HCT116 (cell line): ENCODE measurements around the gene CDON.

ENCODE experiments used
- EZH2 ChIP-seq: fragments of 200-600 bp; sonication (generic); IDR thresholded peaks from 2 replicates; pipeline ENCODE4 v1.6.1; 2017; ENCODE audit warnings: antibody characterized with exemption, mixed run types
- EZH2phosphoT487 ChIP-seq: fragments of 200-600 bp; IDR thresholded peaks from 2 replicates; pipeline ENCODE4 v1.6.1; 2018; ENCODE audit warnings: antibody characterized with exemption, borderline replicate concordance
- POLR2A ChIP-seq: IDR thresholded peaks from 2 replicates; pipeline ENCODE4 v1.7.0; 2011; ENCODE audit warnings: borderline replicate concordance; ENCODE audit not compliant: insufficient read depth, insufficient read length; ENCODE audit errors: extremely low read depth
- POLR2AphosphoS5 ChIP-seq: IDR thresholded peaks from 2 replicates; pipeline ENCODE4 v1.6.1; 2011; ENCODE audit warnings: mild to moderate bottlenecking, low read depth, low read length, moderate library complexity
- ZFX ChIP-seq: fragments of 450-650 bp; IDR thresholded peaks from 2 replicates; pipeline ENCODE4 v1.6.1; 2017
- TF ChIP-seq, protein P1 (sequence below), 3 experiments: fragments of 200-600 bp in 1 of 3; sonication (generic) in 1 of 3; IDR thresholded peaks in 2 of 3; conservative IDR thresholded peaks in 1 of 3; 2 replicates each; pipeline ENCODE4 v1.5.1; 2012 to 2017; ENCODE audit warnings: low read depth in 2 of 3, low read length in 2 of 3, antibody characterized with exemption in 1 of 3, borderline replicate concordance in 1 of 3, control low read depth in 1 of 3, mild to moderate bottlenecking in 1 of 3, mixed read lengths in 1 of 3, mixed run types in 1 of 3, moderate library complexity in 1 of 3; ENCODE audit not compliant: insufficient read depth in 1 of 3
- TF ChIP-seq, protein P2 (sequence below): IDR thresholded peaks from 2 replicates; pipeline ENCODE4 v1.6.1; 2012
- TF ChIP-seq, protein P3 (sequence below): IDR thresholded peaks from 2 replicates; pipeline ENCODE4 v1.6.1; 2012

DNA sequence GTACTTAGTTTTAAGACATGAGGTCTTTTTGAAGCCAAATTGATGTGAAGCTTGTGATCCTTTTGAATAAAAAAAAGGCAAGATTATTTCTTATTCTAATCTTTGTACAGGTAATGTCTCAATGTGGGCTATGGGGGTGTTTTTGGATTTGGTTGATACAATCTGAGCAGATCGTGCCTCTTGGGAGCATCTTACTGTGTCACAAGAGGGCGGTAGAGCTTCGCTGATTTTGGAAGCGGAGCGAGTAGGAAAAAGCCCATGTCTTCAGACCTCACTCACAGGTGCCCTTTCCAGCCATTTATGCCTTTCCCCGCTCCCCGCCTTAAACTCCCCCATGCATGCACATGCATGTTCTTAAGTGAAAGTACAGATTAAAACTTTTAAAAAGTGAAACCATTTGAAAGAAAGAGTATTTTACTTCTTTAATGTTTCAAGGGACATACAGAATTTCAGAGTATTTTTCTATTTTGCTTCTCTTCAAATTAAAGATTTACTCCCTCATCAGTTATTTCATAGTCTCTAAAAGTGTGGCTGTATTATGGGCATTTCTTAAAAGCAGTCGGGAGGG lies 139.6 kb downstream of the CDON start:
- TF ChIP-seq, protein P1, sequence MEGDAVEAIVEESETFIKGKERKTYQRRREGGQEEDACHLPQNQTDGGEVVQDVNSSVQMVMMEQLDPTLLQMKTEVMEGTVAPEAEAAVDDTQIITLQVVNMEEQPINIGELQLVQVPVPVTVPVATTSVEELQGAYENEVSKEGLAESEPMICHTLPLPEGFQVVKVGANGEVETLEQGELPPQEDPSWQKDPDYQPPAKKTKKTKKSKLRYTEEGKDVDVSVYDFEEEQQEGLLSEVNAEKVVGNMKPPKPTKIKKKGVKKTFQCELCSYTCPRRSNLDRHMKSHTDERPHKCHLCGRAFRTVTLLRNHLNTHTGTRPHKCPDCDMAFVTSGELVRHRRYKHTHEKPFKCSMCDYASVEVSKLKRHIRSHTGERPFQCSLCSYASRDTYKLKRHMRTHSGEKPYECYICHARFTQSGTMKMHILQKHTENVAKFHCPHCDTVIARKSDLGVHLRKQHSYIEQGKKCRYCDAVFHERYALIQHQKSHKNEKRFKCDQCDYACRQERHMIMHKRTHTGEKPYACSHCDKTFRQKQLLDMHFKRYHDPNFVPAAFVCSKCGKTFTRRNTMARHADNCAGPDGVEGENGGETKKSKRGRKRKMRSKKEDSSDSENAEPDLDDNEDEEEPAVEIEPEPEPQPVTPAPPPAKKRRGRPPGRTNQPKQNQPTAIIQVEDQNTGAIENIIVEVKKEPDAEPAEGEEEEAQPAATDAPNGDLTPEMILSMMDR (IDR thresholded peaks at IDR 0.05 in 2 of 3, conservative IDR thresholded peaks at IDR 0.05 in 1 of 3; ENCODE audit: borderline replicate concordance in 1 of 3, insufficient read depth in 1 of 3, low read depth in 2 of 3, low read length in 2 of 3) = peak; percentile 75 to 86 (median 86)
- TF ChIP-seq ZFX = no peak
- no peak for TF ChIP-seq EZH2phosphoT487
- no peak for TF ChIP-seq POLR2A
- TF ChIP-seq, protein P2, sequence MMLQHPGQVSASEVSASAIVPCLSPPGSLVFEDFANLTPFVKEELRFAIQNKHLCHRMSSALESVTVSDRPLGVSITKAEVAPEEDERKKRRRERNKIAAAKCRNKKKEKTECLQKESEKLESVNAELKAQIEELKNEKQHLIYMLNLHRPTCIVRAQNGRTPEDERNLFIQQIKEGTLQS = no peak
- no peak for TF ChIP-seq EZH2
- TF ChIP-seq POLR2AphosphoS5 = no peak
- TF ChIP-seq, protein P3, sequence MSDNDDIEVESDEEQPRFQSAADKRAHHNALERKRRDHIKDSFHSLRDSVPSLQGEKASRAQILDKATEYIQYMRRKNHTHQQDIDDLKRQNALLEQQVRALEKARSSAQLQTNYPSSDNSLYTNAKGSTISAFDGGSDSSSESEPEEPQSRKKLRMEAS = 0 out of 2 replicates have a peak, but pooled peaks have one; percentile 12
